Measurements from ENCODE around the gene LRP11. TPM values are rescaled to one million over a fixed set of nuclear protein-coding genes. Genes with fewer than 3 reads are reported as not detected.

LRP11 gene
- total and polyA plus RNA-seq, 10 of the 15 experiments (the other 5 are each of a cell fraction or from before 2014, with no cell fraction given): under 0.01 to 0.23 (median 0.03) TPM; not detected in 6

Other genes starting within 250 kb of the LRP11 start
Only the 7 nearest of the 10 such genes appear.
- 10.7 and 11.0 TPM in 2 replicates for gene LATS1, start 146.3 kb downstream of the LRP11 start, total RNA-seq (2014; rRNA removed)
- 13.5 and 13.8 TPM in 2 replicates for gene LATS1, start 146.3 kb downstream of the LRP11 start, total RNA-seq (2014; rRNA removed; fragmentation: Illumina TruSeq; extraction: Trizol)
- gene LATS1, start 146.3 kb downstream of the LRP11 start, total RNA-seq (2021): 15.5 and 15.6 TPM in 2 replicates
- gene LATS1, start 146.3 kb downstream of the LRP11 start, polyA plus RNA-seq (2011; rRNA removed): 9.7 and 10.1 TPM in 2 replicates
- gene LATS1, start 146.3 kb downstream of the LRP11 start, polyA plus RNA-seq (2014; fragmentation: Illumina TruSeq; extraction: Trizol): 11.8 and 13.4 TPM in 2 replicates
- gene LATS1, start 146.3 kb downstream of the LRP11 start, polyA plus RNA-seq (2014; fragmentation: Nextera tagmentation; extraction: Ambion mirVana): 1 to 10 TPM; 2.1 to 2.4 TPM
- 5.4 and 7.3 TPM in 2 replicates for gene LATS1, start 146.3 kb downstream of the LRP11 start, polyA plus RNA-seq (2014; rRNA removed)
- 10 to 100 TPM; 10.9 to 11.1 TPM for gene LATS1, start 146.3 kb downstream of the LRP11 start, polyA plus RNA-seq (2016; fragmentation: Nextera tagmentation; extraction: Ambion mirVana)
- 25.9 and 29.5 TPM in 2 replicates for gene NUP43, start 117.8 kb downstream of the LRP11 start, total RNA-seq (2014; rRNA removed)
- 31.9 and 32.2 TPM in 2 replicates for gene NUP43, start 117.8 kb downstream of the LRP11 start, total RNA-seq (2014; rRNA removed; fragmentation: Illumina TruSeq; extraction: Trizol)
- gene NUP43, start 117.8 kb downstream of the LRP11 start, total RNA-seq (2021): 34.8 and 44.5 TPM in 2 replicates
- gene NUP43, start 117.8 kb downstream of the LRP11 start, polyA plus RNA-seq (2011; rRNA removed): 54.2 and 67.5 TPM in 2 replicates
- 29.6 and 36.2 TPM in 2 replicates for gene NUP43, start 117.8 kb downstream of the LRP11 start, polyA plus RNA-seq (2014; fragmentation: Illumina TruSeq; extraction: Trizol)
- 10 to 100 TPM in 1 of 2 experiments, 1 to 10 TPM in 1; 8.9 to 10.4 TPM for gene NUP43, start 117.8 kb downstream of the LRP11 start, polyA plus RNA-seq (2014; fragmentation: Nextera tagmentation; extraction: Ambion mirVana)
- gene NUP43, start 117.8 kb downstream of the LRP11 start, polyA plus RNA-seq (2014; rRNA removed): 23.2 and 26.6 TPM in 2 replicates
- 10 to 100 TPM; 21.8 to 28.8 TPM for gene NUP43, start 117.8 kb downstream of the LRP11 start, polyA plus RNA-seq (2016; fragmentation: Nextera tagmentation; extraction: Ambion mirVana)
- gene PCMT1, start 114.6 kb downstream of the LRP11 start, total RNA-seq (2014; rRNA removed): 45.1 and 48.7 TPM in 2 replicates
- 45.1 and 48.5 TPM in 2 replicates for gene PCMT1, start 114.6 kb downstream of the LRP11 start, total RNA-seq (2014; rRNA removed; fragmentation: Illumina TruSeq; extraction: Trizol)
- gene PCMT1, start 114.6 kb downstream of the LRP11 start, total RNA-seq (2021): 53.0 and 56.0 TPM in 2 replicates
- 114 and 137 TPM in 2 replicates for gene PCMT1, start 114.6 kb downstream of the LRP11 start, polyA plus RNA-seq (2011; rRNA removed)
- gene PCMT1, start 114.6 kb downstream of the LRP11 start, polyA plus RNA-seq (2014; fragmentation: Illumina TruSeq; extraction: Trizol): 49.4 and 62.3 TPM in 2 replicates
- gene PCMT1, start 114.6 kb downstream of the LRP11 start, polyA plus RNA-seq (2014; fragmentation: Nextera tagmentation; extraction: Ambion mirVana): 100 to 1,000 TPM in 1 of 2 experiments, 10 to 100 TPM in 1; 87.6 to 114 TPM
- gene PCMT1, start 114.6 kb downstream of the LRP11 start, polyA plus RNA-seq (2014; rRNA removed): 72.1 and 74.8 TPM in 2 replicates
- 100 to 1,000 TPM; 122 to 126 TPM for gene PCMT1, start 114.6 kb downstream of the LRP11 start, polyA plus RNA-seq (2016; fragmentation: Nextera tagmentation; extraction: Ambion mirVana)
- gene RAET1E, start 33.8 kb upstream of the LRP11 start, total RNA-seq (2014; rRNA removed): not detected in 2 replicates
- not detected in 2 replicates for gene RAET1E, start 33.8 kb upstream of the LRP11 start, total RNA-seq (2014; rRNA removed; fragmentation: Illumina TruSeq; extraction: Trizol)
- gene RAET1E, start 33.8 kb upstream of the LRP11 start, total RNA-seq (2021): not detected in 2 replicates
- not detected in 2 replicates for gene RAET1E, start 33.8 kb upstream of the LRP11 start, polyA plus RNA-seq (2011; rRNA removed)
- gene RAET1E, start 33.8 kb upstream of the LRP11 start, polyA plus RNA-seq (2014; fragmentation: Illumina TruSeq; extraction: Trizol): not detected in 2 replicates
- gene RAET1E, start 33.8 kb upstream of the LRP11 start, polyA plus RNA-seq (2014; fragmentation: Nextera tagmentation; extraction: Ambion mirVana): not detected
- 0.10 TPM in 1 of 2 replicates, not detected in the other for gene RAET1E, start 33.8 kb upstream of the LRP11 start, polyA plus RNA-seq (2014; rRNA removed)
- gene RAET1E, start 33.8 kb upstream of the LRP11 start, polyA plus RNA-seq (2016; fragmentation: Nextera tagmentation; extraction: Ambion mirVana): not detected
- not detected in 2 replicates for gene RAET1G, start 58.8 kb upstream of the LRP11 start, total RNA-seq (2014; rRNA removed)
- not detected in 2 replicates for gene RAET1G, start 58.8 kb upstream of the LRP11 start, total RNA-seq (2014; rRNA removed; fragmentation: Illumina TruSeq; extraction: Trizol)
- gene RAET1G, start 58.8 kb upstream of the LRP11 start, total RNA-seq (2021): not detected in 2 replicates
- not detected in 2 replicates for gene RAET1G, start 58.8 kb upstream of the LRP11 start, polyA plus RNA-seq (2011; rRNA removed)
- gene RAET1G, start 58.8 kb upstream of the LRP11 start, polyA plus RNA-seq (2014; fragmentation: Illumina TruSeq; extraction: Trizol): not detected in 2 replicates
- gene RAET1G, start 58.8 kb upstream of the LRP11 start, polyA plus RNA-seq (2014; fragmentation: Nextera tagmentation; extraction: Ambion mirVana): not detected
- not detected in 2 replicates for gene RAET1G, start 58.8 kb upstream of the LRP11 start, polyA plus RNA-seq (2014; rRNA removed)
- gene RAET1G, start 58.8 kb upstream of the LRP11 start, polyA plus RNA-seq (2016; fragmentation: Nextera tagmentation; extraction: Ambion mirVana): not detected
- gene ULBP2, start 77.7 kb upstream of the LRP11 start, total RNA-seq (2014; rRNA removed): 0.11 and 0.23 TPM in 2 replicates
- gene ULBP2, start 77.7 kb upstream of the LRP11 start, total RNA-seq (2014; rRNA removed; fragmentation: Illumina TruSeq; extraction: Trizol): 0.14 TPM in 1 of 2 replicates, not detected in the other
- not detected in 2 replicates for gene ULBP2, start 77.7 kb upstream of the LRP11 start, total RNA-seq (2021)
- gene ULBP2, start 77.7 kb upstream of the LRP11 start, polyA plus RNA-seq (2011; rRNA removed): 1.2 and 2.5 TPM in 2 replicates
- 0.22 TPM in 1 of 2 replicates, not detected in the other for gene ULBP2, start 77.7 kb upstream of the LRP11 start, polyA plus RNA-seq (2014; fragmentation: Illumina TruSeq; extraction: Trizol)
- under 1 TPM; 0.20 to 0.21 TPM for gene ULBP2, start 77.7 kb upstream of the LRP11 start, polyA plus RNA-seq (2014; fragmentation: Nextera tagmentation; extraction: Ambion mirVana)
- gene ULBP2, start 77.7 kb upstream of the LRP11 start, polyA plus RNA-seq (2014; rRNA removed): 0.08 TPM in 1 of 2 replicates, not detected in the other
- gene ULBP2, start 77.7 kb upstream of the LRP11 start, polyA plus RNA-seq (2016; fragmentation: Nextera tagmentation; extraction: Ambion mirVana): under 1 TPM; 0.16 to 0.71 TPM
- gene ULBP1, start 99.6 kb upstream of the LRP11 start, total RNA-seq (2014; rRNA removed): not detected in 2 replicates
- not detected in 2 replicates for gene ULBP1, start 99.6 kb upstream of the LRP11 start, total RNA-seq (2014; rRNA removed; fragmentation: Illumina TruSeq; extraction: Trizol)
- gene ULBP1, start 99.6 kb upstream of the LRP11 start, total RNA-seq (2021): not detected in 2 replicates
- gene ULBP1, start 99.6 kb upstream of the LRP11 start, polyA plus RNA-seq (2011; rRNA removed): 0.10 and 0.12 TPM in 2 replicates
- gene ULBP1, start 99.6 kb upstream of the LRP11 start, polyA plus RNA-seq (2014; fragmentation: Illumina TruSeq; extraction: Trizol): 0.04 TPM in 1 of 2 replicates, not detected in the other
- gene ULBP1, start 99.6 kb upstream of the LRP11 start, polyA plus RNA-seq (2014; fragmentation: Nextera tagmentation; extraction: Ambion mirVana): under 1 TPM in 1 of 2 experiments, not detected in 1; 0.02 TPM
- gene ULBP1, start 99.6 kb upstream of the LRP11 start, polyA plus RNA-seq (2014; rRNA removed): not detected in 2 replicates
- not detected for gene ULBP1, start 99.6 kb upstream of the LRP11 start, polyA plus RNA-seq (2016; fragmentation: Nextera tagmentation; extraction: Ambion mirVana)